Measurements from ENCODE around the gene NUDT3. TPM values are rescaled to one million over a fixed set of nuclear protein-coding genes. Genes with fewer than 3 reads are reported as not detected.
A peak's percentile ranks its signal among the peaks of the same experiment; 100 is the strongest.
"Not testable (repeated sequence)": the region's sequence is repeated elsewhere in the genome, so short reads cannot be mapped to it uniquely, and the experiment has no call there.

NUDT3 gene
- total RNA-seq, 2 donors from 2014 or later = 7.9 to 15.1 TPM

DNA sequence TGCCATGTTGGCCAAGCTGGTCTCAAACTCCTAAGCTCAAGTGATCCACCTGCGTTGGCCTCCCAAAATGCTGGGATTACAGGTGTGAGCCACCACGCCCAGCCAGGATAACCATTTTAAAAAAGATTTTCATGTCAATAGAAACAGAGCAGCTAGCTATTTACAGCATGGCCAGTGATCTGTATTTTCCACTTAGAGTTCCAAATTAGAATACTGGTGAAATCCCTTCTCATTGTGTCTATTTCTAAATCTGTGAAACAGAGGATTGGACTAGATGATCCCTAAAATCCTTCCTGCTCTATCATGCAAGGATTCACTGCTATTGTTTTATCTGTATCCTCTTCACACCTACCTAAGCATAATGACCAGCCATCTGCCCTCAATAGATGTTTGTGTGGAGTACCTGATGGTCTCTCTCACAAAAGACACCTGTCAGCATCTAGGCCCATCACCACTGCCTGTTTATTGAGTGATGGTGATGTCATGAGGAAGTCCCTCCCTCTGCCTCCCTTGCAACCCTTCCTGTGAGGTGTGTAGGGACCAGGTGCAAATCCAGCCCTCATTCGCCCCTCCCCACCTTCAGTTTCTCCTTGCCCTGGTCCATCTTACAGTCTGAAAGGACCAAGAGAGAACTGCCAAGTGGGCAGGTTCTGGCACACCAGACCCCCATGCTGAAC is 117.2 kb downstream of the NUDT3 start:
- ATAC-seq (no peak), DNase-seq (ENCODE audit: low spot score in 2 of 2) (no peak)
- Mint-ChIP-seq H3K27ac (peak overlapping the region in 1 of 2 donors; percentile 63), H3K9me3 (no peaks in the 10 kb centered on the region), H3K36me3 (peaks cover 8 to 10% of the 10 kb centered on the region in 2 donors)

DNA sequence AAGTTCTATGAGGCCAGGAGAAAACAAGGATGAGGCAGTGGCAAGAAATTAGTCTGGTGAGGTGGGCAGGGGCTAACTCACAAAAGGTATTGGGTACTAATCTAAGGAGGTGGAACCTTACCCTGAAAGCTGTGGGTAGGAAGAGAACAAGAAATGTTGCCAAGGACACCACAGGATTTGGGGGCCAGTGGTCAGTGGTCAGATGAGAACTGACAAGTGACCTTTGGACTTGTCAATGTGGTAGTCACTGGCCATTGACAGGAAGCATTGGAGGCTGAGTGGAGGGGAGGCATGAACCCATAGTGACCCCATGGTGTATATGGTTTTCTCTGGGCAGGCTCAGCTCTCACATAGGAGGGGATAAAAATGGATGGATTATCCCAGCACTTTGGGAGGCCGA is 118.3 kb downstream of the NUDT3 start:
- DNase-seq (ENCODE audit: low spot score in 2 of 2) (no peak), ATAC-seq (no peak)
- Mint-ChIP-seq H3K9me3 (no peaks in the 10 kb centered on the region), H3K27ac (no peak overlapping the region), H3K36me3 (peaks cover 2 to 4% of the 10 kb centered on the region in 2 donors)

DNA sequence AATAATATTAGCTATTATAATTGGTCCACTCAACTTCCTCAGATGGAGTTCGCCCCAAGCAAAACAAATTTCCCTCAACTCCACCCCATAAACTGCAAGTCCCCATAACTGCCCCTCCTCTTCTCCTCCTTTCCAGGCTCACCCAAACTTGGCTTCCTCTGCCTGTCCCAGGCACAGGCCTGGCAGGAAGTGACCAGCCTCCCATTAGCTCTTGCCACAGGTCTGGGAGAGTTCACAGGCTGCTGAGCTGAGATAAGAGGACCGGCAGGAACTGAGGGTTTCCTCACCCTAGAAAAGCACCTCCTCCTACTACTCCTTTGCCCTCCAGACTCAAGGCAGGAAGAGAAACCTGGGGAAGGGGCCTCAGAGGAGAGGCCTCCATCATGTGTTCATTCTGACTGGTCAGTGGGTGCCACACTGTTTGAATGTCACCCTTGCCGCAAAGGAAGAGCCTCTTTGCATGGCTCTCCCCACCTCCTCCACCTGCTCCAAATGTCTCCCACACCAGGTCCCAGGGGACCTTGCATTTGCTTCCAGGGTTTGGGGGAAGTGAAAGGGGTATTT is 119.1 kb downstream of the NUDT3 start:
- ATAC-seq (no peak), DNase-seq (ENCODE audit: low spot score in 2 of 2) (no peak)
- H3K36me3 Mint-ChIP-seq = no peaks in the 10 kb centered on the region
- no peak overlapping the region for H3K27ac Mint-ChIP-seq
- no peaks in the 10 kb centered on the region for H3K9me3 Mint-ChIP-seq

DNA sequence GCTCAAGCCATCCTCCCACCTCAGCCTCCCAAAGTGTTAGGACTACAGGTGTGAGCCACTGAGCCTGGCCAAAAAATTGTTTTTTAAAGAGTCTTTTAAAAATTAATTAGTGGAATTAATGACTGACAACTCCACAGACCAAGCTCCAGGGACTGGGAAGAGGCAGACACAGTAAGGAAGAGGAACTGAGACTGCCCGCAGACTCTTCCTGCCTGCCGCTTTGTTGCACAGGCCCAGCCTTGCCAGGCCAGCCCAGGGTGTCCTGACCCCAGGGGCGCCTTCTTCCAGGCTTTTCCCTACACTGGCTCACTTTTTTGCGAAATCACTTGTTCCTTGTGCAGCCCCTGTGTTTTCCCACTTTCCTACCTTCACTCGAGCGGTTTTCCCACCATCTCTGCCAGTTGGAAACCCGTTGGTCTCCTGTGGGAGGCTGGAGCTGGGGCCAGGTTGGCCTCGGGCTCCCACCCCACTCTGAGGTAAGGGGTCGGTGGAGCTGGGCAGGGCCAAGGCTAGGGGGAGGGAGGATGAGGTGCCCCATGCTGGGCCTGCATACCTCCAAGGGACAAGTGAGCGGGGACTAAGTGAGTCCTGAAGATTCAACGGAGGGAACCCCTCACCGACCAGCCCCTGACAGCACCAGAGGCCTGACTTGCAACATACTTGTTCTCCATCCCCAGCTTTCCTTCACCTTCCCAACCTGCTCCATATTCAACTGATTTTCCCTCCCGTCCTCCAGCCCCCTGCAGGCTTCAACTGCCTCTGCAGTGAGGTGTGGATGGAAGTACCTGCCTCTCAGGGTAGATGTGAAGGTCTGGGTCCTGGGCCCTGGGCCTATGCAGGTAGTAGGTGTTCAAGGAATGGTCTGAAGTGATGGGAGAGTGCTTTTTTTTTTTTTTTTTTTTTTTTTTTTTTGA is 120.2 kb downstream of the NUDT3 start:
- Mint-ChIP-seq H3K9me3 (no peaks in the 10 kb centered on the region), H3K27ac (no peak overlapping the region), H3K36me3 (no peaks in the 10 kb centered on the region)
- ATAC-seq = peak in 1 of 2 donors; percentile 26
- DNase-seq (ENCODE audit: low spot score in 2 of 2) = no peak

DNA sequence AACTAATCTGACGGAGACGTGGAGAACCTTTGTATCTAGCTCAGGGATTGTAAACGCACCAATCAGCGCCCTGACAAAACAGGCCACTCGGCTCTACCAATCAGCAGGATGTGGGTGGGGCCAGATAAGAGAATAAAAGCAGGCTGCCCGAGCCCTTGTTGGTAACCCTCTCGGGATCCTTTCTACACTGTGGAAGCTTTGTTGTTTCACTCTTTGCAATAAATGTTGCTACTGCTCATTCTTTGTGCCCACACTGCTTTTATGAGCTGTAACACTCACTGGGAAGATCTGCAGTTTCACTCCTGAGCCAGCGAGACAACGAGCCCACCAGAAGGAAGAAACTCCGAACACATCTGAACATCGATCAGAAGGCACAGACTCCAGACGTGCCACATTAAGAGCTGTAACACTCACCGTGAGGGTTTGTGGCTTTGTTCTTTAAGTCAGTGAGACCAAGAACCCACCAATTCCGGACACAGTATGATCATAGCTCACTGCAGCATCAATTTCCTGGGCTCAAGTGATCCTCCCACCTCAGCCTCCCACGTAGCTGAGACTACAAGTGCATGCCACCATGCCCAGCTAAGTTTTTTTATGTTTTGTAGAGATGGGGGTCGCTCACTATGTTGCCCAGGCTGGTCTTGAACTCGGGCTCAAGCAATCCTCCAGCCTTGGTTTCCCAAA is 122.7 kb downstream of the NUDT3 start:
- H3K27ac Mint-ChIP-seq = peak overlapping the region in 1 of 2 donors; percentile 83
- DNase-seq (ENCODE audit: low spot score in 2 of 2); H3K9me3 Mint-ChIP-seq; H3K36me3 Mint-ChIP-seq: not testable (repeated sequence)
- ATAC-seq = peak in 1 of 2 donors; percentile 64

DNA sequence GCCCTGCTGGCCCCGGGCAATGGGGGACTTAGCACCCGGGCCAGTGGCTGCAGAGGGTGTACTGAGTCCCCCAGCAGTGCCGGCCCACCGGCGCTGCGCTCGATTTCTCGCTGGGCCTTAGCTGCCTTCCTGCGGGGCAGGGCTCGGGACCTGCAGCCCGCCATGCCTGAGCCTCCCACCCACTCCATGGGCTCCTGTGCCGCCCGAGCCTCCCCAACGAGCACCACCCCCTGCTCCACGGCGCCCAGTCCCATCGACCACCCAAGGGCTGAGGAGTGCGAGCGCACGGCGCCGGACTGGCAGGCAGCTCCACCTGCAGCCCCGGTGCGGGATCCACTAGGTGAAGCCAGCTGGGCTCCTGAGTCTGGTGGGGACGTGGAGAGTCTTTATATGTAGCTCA is 123.3 kb downstream of the NUDT3 start:
- H3K9me3 Mint-ChIP-seq; DNase-seq (ENCODE audit: low spot score in 2 of 2); H3K36me3 Mint-ChIP-seq; ATAC-seq; H3K27ac Mint-ChIP-seq: not testable (repeated sequence)

DNA sequence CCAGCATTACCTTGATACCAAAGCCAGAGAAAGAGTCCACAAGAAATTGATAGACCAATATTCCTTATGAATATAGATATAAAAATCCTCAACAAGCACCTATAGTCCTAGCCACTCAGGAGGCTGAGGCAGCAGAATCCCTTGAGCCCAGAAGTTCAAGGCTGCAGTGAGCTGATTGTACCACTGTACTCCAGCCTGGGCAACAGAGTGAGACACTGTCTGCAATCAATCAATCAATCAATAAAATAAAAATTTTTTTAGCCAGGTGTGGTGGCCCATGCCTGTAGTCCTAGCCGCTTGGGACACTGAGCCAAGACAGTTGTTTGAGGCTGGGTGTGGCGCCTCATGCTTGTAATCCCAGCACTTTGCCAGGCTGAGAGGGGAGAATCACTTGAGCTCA is 124.7 kb downstream of the NUDT3 start:
- Mint-ChIP-seq H3K36me3 (no peaks in the 10 kb centered on the region), H3K9me3 (peaks cover 4% of the 10 kb centered on the region in 2 donors), H3K27ac (no peak overlapping the region)
- ATAC-seq = no peak
- no peak for DNase-seq (ENCODE audit: low spot score in 2 of 2)

DNA sequence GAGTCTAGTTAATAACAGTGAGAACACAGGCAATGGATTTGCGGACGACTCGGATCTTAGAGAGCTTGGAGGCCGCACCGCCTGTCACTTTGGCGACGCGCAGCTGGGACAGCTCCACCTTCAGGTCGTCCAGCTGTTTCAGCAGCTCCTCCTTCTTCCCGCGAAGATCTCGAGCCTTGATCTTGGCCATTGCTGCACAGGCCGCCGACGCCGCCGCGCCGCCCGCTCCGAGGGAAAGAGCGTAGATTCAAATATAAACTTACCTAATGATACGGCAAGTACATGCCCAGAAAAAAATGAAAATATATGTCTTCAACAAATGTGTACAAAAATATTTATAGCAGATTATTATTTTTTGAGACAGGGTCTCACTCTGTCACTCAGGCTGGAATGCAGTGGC is 129.0 kb downstream of the NUDT3 start:
- ATAC-seq; DNase-seq (ENCODE audit: low spot score in 2 of 2); H3K27ac Mint-ChIP-seq; H3K36me3 Mint-ChIP-seq; H3K9me3 Mint-ChIP-seq: not testable (repeated sequence)

DNA sequence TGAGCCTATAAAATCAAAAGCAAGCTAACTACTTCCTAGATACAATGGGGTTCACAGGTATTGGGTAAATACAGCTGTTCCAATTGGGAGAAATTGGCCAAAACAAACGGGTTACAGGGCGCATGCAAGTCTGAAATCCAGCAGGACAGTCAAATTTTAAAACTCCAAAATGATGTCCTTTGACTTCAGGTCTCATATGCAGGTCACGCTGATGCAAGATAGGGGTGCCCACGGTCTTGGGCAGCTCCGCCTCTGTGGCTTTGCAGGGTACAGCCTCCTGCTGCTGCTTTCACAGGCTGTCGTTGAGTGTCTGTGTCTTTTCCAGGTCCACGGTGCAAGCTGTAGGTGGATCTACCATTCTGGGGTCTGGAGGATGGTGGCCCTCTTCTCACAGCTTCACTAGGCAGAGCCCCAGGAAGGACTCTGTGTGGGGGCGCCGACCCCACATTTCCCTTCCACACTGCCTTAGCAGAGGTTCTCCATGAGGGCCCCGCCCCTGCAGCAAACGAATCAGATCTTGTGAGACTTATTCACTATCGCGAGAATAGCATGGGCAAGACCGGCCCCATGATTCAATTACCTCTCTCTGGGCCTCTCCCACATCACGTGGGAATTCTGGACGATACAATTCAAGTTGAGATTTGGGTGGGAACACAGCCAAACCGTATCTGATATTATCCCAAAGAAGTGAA is 131.7 kb downstream of the NUDT3 start:
- peaks cover 4% of the 10 kb centered on the region in 2 donors for H3K9me3 Mint-ChIP-seq
- ATAC-seq = no peak

DNA sequence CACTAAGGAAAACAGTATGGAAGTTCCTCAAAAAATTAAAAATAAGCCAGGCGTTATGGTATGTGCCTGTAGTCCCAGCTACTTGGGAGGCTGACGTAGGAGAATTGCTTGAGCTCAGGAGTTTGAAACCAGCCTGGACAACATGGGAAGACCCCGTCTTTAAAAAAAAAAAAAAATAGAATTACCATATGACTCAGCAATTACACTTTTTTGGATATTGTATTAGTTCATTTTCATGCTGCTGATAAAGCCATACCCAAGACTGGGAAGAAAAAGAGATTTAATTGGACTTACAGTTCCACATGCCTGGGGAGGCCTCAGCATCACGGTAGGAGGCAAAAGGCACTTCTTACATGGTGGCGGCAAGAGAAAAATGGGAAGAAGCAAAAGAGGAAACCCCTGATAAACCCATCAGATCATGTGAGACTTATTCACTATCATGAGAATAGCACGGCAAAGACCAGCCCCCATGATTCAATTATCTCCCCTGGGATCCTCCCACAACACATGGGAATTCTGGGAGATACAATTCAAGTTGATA is 132.9 kb downstream of the NUDT3 start:
- H3K36me3 Mint-ChIP-seq = no peaks in the 10 kb centered on the region
- DNase-seq (ENCODE audit: low spot score in 2 of 2) (no peak), ATAC-seq (no peak)
- H3K27ac Mint-ChIP-seq = peak overlapping the region in 1 of 2 donors; percentile 33
- peaks cover 4% of the 10 kb centered on the region in 2 donors for H3K9me3 Mint-ChIP-seq

More for the DNA sequence above, 131.7 kb downstream of the NUDT3 start:
- Mint-ChIP-seq H3K27ac (no peak overlapping the region), H3K36me3 (no peaks in the 10 kb centered on the region)
- DNase-seq (ENCODE audit: low spot score in 2 of 2) = no peak

DNA sequence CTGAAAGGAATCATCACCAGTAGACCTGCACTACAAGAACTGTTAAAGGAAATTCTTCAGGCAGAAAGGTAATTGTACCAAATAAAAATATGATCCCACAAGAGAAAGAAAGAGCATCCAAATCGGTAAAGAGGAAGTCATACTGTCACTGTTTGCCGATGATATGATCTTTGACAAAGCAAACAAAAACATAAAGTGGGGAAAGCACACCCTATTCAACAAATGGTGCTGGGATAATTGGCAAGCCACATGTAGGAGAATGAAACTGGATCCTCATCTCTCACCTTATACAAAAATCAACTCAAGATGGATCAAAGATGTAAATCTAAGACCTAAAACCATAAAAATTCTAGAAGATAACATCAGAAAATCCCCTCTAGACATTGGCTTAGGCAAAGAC is 140.1 kb downstream of the NUDT3 start:
- not testable (repeated sequence) for H3K9me3 Mint-ChIP-seq; ATAC-seq; H3K36me3 Mint-ChIP-seq; DNase-seq (ENCODE audit: low spot score in 2 of 2); H3K27ac Mint-ChIP-seq

DNA sequence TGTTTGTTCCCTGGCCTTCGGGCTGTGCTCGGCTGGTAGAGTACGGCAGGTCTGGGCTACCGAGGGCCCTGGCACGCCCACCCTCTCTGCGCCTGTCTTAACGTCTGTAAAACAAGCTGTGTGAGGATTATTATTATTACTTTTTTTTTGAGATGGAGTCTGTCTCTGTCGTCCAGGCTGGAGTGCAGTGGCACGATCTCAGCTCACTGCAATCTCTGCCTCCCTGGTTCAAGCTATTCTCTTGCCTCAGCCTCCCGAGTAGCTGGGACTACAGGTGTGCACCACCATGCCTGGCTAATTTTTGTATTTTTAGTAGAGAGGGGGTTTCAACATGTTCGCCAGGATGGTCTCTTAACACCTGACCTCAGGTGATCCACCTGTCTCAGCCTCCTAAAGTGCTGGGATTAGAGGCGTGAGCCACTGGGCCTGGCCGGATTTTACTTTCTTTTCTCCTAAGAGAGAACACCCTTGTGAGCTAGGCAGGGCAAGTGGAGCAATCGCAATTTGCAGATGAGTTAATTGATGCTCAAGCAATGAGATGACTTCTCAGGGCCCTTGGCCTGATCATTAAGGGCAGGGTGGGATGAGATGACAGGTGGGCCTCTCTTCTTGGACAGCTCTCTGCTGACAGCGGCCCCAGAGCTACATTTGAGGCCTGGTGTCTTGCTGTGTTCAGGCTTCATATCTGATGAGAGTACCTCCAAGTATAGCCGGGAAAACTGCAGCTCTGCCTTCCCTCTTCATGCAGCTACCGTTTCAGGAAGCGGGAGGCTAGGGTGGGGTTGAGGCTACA is 142.8 kb downstream of the NUDT3 start:
- ATAC-seq = peak; percentile 31 to 44
- Mint-ChIP-seq H3K9me3 (no peaks in the 10 kb centered on the region), H3K36me3 (no peaks in the 10 kb centered on the region), H3K27ac (peak overlapping the region; percentile 84 to 87)
- DNase-seq (ENCODE audit: low spot score in 2 of 2) = no peak

DNA sequence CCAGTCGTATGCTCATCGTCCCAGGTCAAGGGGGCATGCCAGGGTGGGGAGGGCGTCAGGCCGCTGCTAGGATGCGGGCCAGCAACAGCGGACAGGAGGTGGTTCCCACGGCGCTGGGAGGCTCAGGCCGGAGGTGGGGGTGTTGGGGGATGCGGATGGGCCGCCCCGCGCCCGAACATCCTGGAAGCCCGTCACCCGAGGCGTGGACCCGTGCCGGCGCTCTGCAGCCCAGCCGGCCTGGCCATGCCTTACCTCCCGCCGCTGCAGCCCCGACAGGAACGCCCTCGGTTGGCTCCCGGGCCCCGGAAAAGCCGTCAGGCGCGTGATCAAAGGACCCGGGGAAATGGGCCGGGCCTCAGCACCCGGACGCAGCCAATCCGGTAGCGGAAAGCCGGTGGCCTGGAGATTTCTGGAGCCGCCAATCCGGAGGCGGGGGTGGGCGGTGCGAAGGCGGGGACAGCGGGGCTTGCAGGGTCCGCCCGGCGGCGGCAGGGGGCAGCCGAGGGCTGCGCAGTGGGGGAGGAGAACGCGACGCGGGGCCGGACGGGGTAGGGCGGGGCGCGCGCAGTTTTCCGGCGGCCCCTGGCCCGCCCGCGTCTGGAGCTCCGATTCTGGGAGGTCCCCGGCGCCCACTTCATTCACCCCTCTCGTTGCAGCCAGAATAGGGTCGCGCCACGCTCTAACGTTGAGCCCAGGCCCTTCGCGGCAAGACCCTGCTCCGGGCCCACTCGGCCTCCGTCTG is 143.6 kb downstream of the NUDT3 start, which contains the start of gene SMIM29:
TSS of gene SMIM29 (minus strand) at position 280 of the 742 bp plus-strand sequence. CDS start 1,215 bp downstream, outside the sequence.
- ATAC-seq = peak; percentile 81 to 86
- no peaks in the 10 kb centered on the region for H3K9me3 Mint-ChIP-seq
- no peaks in the 10 kb centered on the region for H3K36me3 Mint-ChIP-seq
- peak; percentile 98 to 99 for DNase-seq (ENCODE audit: low spot score in 2 of 2)
- H3K27ac Mint-ChIP-seq = peak within 1 kb of the TSS; percentile 87 to 96

DNA sequence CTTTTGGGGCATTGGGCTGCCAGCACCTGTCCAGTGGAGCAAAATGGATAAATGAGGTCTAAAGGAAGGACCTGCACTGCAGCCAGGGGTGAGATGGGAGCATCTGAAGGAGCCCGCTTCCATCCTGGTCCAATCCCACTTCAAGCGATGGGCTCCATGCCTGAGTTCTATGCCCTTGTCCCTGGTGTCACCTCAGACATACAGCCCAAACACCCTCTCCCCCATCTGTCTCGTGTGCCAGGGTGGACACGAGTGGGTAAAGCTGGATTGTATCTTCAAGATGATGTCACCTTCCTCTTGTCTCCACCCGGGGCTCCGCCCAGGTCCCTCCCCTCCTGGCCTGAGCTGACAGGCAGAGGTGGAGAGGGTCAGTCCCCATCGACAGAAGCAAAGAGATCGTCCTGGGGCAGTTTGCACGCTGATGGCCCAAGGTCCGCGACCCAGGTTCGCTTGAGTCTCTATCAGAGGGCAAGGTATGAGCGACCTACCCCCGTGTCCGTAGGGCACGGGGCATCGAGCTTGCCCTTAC is 144.2 kb downstream of the NUDT3 start:
- DNase-seq (ENCODE audit: low spot score in 2 of 2) (peak in 1 of 2 donors; percentile 73), ATAC-seq (peak; percentile 2 to 33)
- H3K36me3 Mint-ChIP-seq = no peaks in the 10 kb centered on the region
- H3K9me3 Mint-ChIP-seq = no peaks in the 10 kb centered on the region
- H3K27ac Mint-ChIP-seq = peak overlapping the region; percentile 87 to 96
